GM21737 (cell line): ENCODE measurements around the gene MUC5B.
"Not testable (repeated sequence)": the region's sequence is repeated elsewhere in the genome, so short reads cannot be mapped to it uniquely, and the experiment has no call there.

Experiments
- ATAC-seq: cut with Tn5 transposase; IDR thresholded peaks from one replicate; pipeline ENCODE4 v1.9.1; 2021; ENCODE audit warnings: mild to moderate bottlenecking, moderate library complexity; ENCODE audit not compliant: unreplicated experiment

Gene MUC5B

DNA sequence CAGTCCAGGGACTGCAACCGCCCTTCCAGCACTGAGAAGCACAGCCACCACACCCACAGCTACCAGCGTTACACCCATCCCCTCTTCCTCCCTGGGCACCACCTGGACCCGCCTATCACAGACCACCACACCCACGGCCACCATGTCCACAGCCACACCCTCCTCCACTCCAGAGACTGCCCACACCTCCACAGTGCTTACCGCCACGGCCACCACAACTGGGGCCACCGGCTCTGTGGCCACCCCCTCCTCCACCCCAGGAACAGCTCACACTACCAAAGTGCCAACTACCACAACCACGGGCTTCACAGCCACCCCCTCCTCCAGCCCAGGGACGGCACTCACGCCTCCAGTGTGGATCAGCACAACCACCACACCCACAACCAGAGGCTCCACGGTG, 19.9 kb downstream of the MUC5B start:
- not testable (repeated sequence) for ATAC-seq

DNA sequence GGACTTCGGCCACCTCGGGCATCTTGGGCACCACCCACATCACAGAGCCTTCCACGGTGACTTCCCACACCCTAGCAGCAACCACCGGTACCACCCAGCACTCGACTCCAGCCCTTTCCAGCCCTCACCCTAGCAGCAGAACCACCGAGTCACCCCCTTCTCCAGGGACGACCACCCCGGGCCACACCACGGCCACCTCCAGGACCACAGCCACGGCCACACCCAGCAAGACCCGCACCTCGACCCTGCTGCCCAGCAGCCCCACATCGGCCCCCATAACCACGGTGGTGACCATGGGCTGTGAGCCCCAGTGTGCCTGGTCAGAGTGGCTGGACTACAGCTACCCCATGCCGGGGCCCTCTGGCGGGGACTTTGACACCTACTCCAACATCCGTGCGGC, 20.7 kb downstream of the MUC5B start:
- ATAC-seq: not testable (repeated sequence)

DNA sequence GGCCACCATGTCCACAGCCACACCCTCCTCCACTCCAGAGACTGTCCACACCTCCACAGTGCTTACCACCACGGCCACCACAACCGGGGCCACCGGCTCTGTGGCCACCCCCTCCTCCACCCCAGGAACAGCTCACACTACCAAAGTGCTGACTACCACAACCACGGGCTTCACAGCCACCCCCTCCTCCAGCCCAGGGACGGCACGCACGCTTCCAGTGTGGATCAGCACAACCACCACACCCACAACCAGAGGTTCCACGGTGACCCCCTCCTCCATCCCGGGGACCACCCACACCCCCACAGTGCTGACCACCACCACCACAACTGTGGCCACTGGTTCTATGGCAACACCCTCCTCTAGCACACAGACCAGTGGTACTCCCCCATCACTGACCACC, 21.7 kb downstream of the MUC5B start:
- ATAC-seq: not testable (repeated sequence)

DNA sequence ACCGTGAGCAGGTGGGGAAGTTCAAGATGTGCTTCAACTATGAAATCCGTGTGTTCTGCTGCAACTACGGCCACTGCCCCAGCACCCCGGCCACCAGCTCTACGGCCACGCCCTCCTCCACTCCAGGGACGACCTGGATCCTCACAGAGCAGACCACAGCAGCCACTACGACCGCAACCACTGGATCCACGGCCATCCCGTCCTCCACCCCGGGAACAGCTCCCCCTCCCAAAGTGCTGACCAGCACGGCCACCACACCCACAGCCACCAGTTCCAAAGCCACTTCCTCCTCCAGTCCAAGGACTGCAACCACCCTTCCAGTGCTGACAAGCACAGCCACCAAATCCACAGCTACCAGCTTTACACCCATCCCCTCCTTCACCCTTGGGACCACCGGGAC, 22.9 kb downstream of the MUC5B start:
- not testable (repeated sequence) for ATAC-seq

DNA sequence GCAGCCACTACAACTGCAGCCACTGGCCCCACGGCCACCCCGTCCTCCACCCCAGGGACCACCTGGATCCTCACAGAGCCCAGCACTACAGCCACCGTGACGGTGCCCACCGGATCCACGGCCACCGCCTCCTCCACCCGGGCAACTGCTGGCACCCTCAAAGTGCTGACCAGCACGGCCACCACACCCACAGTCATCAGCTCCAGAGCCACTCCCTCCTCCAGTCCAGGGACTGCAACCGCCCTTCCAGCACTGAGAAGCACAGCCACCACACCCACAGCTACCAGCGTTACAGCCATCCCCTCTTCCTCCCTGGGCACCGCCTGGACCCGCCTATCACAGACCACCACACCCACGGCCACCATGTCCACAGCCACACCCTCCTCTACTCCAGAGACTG, 23.4 kb downstream of the MUC5B start:
- ATAC-seq: not testable (repeated sequence)

DNA sequence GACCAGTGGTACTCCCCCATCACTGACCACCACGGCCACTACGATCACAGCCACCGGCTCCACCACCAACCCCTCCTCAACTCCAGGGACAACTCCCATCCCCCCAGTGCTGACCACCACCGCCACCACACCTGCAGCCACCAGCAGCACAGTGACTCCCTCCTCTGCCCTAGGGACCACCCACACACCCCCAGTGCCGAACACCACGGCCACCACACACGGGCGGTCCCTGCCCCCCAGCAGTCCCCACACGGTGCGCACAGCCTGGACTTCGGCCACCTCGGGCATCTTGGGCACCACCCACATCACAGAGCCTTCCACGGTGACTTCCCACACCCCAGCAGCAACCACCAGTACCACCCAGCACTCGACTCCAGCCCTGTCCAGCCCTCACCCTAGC, 24.2 kb downstream of the MUC5B start:
- not testable (repeated sequence) for ATAC-seq

DNA sequence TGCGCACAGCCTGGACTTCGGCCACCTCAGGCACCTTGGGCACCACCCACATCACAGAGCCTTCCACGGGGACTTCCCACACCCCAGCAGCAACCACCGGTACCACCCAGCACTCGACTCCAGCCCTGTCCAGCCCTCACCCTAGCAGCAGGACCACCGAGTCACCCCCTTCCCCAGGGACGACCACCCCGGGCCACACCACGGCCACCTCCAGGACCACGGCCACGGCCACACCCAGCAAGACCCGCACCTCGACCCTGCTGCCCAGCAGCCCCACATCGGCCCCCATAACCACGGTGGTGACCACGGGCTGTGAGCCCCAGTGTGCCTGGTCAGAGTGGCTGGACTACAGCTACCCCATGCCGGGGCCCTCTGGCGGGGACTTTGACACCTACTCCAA, 26.1 kb downstream of the MUC5B start:
- ATAC-seq: not testable (repeated sequence)

DNA sequence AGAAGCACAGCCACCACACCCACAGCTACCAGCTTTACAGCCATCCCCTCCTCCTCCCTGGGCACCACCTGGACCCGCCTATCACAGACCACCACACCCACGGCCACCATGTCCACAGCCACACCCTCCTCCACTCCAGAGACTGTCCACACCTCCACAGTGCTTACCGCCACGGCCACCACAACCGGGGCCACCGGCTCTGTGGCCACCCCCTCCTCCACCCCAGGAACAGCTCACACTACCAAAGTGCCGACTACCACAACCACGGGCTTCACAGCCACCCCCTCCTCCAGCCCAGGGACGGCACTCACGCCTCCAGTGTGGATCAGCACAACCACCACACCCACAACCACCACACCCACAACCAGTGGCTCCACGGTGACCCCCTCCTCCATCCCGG, 27.5 kb downstream of the MUC5B start:
- not testable (repeated sequence) for ATAC-seq

DNA sequence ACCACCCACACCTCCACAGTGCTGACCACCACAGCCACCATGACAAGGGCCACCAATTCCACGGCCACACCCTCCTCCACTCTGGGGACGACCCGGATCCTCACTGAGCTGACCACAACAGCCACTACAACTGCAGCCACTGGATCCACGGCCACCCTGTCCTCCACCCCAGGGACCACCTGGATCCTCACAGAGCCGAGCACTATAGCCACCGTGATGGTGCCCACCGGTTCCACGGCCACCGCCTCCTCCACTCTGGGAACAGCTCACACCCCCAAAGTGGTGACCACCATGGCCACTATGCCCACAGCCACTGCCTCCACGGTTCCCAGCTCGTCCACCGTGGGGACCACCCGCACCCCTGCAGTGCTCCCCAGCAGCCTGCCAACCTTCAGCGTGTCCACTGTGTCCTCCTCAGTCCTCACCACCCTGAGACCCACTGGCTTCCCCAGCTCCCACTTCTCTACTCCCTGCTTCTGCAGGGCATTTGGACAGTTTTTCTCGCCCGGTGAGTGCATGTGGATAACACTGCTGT, 28.4 kb downstream of the MUC5B start:
- no peak for ATAC-seq

DNA sequence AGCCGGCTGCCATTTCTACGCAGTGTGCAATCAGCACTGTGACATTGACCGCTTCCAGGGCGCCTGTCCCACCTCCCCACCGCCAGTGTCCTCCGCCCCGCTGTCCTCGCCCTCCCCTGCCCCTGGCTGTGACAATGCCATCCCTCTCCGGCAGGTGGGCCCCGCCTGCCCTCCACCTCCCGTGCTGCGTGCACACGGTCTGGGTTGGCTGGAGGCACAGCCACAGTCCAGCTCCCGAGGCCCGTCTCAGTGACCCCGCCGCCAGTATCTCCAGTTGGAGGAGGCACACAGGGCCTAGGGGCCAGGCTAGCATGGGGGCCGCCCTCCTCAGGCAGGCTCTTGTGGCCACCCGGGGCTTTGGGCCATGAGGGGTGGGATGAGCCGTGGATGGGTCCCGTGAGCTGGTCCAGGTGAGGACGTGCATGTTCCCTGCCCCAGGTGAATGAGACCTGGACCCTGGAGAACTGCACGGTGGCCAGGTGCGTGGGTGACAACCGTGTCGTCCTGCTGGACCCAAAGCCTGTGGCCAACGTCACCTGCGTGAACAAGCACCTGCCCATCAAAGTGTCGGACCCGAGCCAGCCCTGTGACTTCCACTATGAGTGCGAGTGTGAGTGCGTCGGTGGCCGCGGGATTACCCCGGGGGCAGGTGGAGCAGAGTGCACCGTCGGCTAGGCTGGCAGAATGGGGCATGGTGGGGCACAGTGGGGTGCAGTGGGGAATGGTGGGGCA, 29.7 kb downstream of the MUC5B start:
- ATAC-seq: no peak

DNA sequence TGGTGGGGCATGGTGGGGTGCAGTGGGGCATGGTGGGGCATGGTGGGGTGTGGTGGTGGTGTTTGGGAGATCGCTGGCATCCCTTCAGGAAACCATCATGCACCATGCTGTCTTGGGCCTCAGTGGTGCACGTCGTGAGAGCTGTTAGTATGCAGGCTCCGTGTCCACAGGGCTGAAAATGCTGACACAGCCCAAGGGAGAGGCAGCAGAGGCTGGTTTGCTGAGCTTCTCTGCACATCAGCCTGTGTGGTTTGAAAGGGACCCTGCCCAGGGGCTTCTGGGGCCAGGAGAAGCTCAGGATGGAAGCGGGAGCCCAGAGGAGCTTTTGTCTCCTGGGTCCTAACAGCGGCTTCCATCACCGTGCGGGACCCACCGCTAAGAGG, 30.2 kb downstream of the MUC5B start:
- no peak for ATAC-seq

DNA sequence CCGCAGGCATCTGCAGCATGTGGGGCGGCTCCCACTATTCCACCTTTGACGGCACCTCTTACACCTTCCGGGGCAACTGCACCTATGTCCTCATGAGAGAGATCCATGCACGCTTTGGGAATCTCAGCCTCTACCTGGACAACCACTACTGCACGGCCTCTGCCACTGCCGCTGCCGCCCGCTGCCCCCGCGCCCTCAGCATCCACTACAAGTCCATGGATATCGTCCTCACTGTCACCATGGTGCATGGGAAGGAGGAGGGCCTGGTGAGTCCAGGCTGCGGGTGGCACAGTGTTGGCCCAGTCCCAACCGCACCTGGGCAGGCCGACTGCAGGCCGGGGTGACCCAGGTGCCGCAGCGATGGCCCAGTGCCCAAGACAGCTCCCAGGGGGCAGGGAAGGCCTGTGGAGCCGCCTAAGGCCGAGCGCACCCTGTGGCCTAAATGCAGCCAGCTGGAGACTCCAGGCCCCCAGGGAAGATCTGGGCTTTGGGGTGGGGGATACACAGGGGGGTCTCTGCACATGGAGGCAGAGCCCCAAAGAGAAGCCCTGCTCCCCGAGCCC, 31.3 kb downstream of the MUC5B start:
- no peak for ATAC-seq

DNA sequence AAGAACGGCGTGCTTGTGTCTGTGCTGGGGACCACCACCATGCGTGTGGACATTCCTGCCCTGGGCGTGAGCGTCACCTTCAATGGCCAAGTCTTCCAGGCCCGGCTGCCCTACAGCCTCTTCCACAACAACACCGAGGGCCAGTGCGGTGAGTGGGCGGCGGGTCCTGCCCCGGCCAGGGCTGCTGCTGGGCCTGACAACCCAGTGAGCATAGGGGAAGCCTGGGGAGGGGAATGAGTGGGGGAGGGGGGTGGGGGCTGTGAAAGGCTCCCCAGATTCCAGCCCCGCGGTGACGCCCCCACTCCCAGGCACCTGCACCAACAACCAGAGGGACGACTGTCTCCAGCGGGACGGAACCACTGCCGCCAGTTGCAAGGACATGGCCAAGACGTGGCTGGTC, 31.9 kb downstream of the MUC5B start:
- no peak for ATAC-seq

DNA sequence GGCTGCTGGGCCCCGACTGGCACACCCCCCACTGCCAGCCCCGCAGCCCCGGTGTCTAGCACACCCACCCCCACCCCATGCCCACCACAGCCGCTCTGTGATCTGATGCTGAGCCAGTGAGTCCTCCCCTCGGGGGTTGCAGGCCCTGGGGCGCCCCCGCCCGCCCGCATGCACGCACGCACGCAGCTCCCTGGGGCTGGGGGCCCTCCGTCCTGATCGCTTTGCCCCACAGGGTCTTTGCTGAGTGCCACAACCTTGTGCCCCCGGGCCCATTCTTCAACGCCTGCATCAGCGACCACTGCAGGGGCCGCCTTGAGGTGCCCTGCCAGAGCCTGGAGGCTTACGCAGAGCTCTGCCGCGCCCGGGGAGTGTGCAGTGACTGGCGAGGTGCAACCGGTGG, 32.3 kb downstream of the MUC5B start:
- no peak for ATAC-seq

DNA sequence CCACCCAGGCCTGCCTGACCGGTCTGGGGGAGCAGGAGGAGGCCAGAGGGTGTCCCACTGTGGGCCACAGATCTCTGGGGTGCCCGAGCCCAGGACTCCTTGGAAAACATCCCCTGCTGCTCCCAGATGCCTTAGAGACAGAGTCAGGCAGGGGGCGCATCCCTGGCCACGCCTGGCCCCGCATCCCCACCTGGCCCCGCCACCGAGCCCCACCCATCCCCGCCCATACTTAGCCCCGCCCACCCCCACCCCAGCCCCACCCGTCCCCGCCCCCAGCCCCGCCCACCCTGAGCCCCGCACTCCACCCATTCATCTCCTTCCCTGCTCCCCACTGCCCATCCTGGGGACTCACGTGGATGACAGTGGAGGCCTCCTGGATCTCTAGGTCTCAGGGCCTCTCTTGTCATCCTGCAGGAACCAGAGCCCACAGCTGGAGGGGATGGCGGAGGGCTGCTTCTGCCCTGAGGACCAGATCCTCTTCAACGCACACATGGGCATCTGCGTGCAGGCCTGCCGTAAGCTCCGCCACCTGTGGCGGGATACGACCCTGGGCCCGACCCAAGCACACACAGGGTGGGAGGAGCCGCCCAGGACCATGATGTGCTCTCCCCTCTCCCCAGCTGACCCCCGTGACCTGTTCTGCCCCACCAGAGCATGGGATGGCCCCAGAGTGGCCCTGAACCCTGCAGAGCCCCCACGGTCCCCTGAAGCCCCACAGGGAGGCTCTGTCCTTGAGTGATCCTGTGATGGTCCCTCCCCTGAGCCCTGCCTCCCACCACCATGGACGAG, 33.6 kb downstream of the MUC5B start:
- no peak for ATAC-seq

DNA sequence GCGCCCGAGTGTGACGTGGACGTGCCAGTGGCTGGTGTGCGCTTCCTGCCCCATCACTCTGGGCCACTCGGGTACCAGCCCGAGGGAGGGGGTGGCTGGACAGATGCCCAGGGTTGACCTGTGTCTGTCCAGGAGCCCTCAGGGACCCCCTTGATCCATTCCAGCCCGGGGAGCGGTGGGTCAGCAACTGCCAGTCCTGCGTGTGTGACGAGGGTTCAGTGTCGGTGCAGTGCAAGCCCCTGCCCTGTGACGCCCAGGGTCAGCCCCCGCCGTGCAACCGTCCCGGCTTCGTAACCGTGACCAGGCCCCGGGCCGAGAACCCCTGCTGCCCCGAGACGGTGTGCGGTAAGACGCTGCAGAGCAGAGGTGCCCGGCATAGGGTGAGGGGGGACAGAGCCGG, 34.5 kb downstream of the MUC5B start:
- ATAC-seq: no peak

DNA sequence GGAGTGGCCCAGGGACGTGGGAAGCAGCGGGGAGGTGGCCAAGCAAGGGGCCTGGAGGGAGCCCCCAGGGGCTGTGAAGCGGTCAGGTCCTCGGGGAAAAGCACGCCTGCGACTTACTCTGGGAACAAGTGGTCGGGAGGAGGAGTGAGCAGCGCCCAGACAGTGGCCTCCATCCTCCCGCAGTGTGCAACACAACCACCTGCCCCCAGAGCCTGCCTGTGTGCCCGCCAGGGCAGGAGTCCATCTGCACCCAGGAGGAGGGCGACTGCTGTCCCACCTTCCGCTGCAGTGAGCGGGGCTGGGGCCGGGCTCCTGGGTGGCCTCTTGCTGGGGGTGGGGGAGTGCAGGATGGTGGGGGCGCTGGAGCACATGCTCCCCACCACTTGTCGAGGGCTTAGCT, 35.0 kb downstream of the MUC5B start:
- no peak for ATAC-seq

DNA sequence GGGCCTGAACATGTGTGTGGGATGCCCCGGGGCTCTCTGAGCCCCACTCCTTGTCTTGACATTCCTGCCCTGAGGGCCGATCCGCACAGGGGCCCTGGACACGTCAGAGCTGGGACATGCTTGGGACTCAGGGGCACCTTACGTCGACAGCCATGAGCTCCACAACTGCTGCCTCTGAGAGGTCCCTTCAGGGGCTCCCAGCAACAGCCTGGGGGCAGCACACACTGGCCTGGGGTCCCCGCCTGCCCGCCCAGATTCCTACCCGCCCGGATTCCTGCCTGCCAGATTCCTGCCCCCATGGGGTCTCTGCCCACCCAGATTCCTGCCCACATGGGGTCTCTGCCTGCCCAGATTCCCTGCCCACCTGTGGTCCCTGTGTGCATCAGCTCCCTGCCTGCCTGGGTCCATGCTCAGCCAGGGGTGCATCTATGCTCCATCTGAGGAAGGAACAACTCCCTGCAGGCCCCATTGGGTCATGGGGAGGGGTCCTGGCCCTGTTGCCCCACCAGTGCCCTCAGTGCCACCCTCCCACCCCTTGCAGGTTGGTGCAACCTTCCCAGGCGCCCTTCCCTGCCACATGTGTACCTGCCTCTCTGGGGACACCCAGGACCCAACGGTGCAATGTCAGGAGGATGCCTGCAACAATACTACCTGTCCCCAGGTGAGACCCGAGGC, 35.7 kb downstream of the MUC5B start:
- no peak for ATAC-seq

DNA sequence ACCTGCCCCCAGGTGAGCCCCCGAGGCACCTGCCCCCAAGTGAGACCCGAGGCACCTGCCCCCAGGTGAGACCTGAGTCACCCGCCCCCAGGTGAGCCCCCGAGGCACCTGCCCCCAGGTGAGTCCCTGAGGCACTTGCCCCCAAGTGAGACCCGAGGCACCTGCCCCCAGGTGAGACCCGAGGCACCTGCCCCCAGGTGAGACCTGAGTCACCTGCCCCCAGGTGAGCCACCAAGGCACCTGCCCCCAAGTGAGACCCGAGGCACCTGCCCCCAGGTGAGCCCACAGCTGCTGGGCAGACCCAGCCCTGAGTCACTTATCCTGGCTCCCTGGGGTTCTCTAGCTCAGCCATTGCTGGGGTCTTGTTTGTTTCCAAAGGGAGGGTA, 36.2 kb downstream of the MUC5B start:
- no peak for ATAC-seq

DNA sequence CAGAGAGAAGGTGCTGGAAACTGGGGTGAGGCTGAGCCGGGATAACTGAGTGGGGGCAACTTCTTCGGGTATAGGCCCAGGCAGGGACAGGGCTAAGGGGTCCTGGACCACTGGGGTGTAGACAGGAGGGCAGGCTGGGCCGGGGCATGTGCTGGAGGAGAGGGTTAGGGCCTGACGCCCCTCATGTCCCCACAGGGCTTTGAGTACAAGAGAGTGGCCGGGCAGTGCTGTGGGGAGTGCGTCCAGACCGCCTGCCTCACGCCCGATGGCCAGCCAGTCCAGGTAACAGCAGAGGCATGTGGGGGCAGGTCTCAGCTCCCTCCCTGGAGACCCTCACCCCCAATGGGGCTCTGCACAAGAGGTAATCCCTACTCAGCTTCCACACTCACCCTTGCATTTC, 36.7 kb downstream of the MUC5B start:
- no peak for ATAC-seq

DNA sequence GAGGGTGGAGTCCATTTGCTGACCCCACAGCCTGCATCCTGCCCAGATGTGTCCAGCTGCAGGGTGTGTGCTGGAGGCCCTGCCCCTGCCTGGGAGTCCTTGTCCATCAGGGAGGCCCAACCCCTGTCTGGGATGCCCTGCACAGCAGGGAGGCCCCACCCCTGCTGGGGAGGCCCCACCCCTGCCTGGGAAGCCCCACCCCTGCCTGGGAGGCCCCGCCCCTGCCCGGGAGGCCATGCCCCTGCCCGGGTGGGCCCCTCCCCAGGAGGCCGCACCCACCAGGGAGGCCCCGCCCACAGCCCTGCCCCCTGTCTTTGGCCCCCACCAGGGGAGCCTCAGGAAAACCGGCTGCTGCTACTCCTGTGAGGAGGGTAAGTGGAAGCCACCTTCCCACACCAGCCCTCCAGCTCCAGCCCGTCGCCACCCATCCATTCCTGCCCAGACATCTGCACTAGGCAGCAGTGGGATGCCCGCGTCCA, 37.2 kb downstream of the MUC5B start:
- ATAC-seq: no peak
